Measurements from ENCODE around the gene NPIPA1. TPM values are rescaled to one million over a fixed set of nuclear protein-coding genes. Genes with fewer than 3 reads are reported as not detected.
"Not testable (repeated sequence)": the region's sequence is repeated elsewhere in the genome, so short reads cannot be mapped to it uniquely, and the experiment has no call there.

Gene NPIPA1
- polyA plus RNA-seq, 3 donors = 63.7 TPM; not detected in 2

GRCh38 chr16:14919837-14920600 is 17.2 kb upstream of the NPIPA1 start:
- H3K27me3 ChIP-seq (ENCODE audit: control insufficient read depth in 2 of 2, insufficient read depth in 2 of 2, low read length in 2 of 2); H3K36me3 Mint-ChIP-seq; H3K27ac Mint-ChIP-seq; H3K4me1 Mint-ChIP-seq; H3K4me2 ChIP-seq (replicated peaks; ENCODE audit: extremely low read depth, low read length, poor library complexity, severe bottlenecking); intact Hi-C loops (cut with micrococcal nuclease); H3K27ac ChIP-seq (ENCODE audit: low read depth in 1 of 2, low read length in 2 of 2); H3K4me3 Mint-ChIP-seq; DNase-seq; H3K9ac ChIP-seq (ENCODE audit: insufficient read depth, low read length, poor library complexity, severe bottlenecking); H3K27me3 Mint-ChIP-seq (ENCODE audit: low read depth in 3 of 3); H2AFZ ChIP-seq (ENCODE audit: insufficient read depth, low read depth, low read length, poor library complexity, severe bottlenecking); H3K9me3 Mint-ChIP-seq; H3K4me1 ChIP-seq (ENCODE audit: control insufficient read depth in 1 of 2, insufficient read depth in 2 of 2, low read length in 2 of 2); H3K4me3 ChIP-seq (replicated peaks in 1 of 3; ENCODE audit: low read depth in 2 of 3, low read length in 3 of 3); H3K9me3 ChIP-seq (replicated peaks in 1 of 2; ENCODE audit: control insufficient read depth in 1 of 2, insufficient read depth in 1 of 2, low read length in 2 of 2); H3K36me3 ChIP-seq (replicated peaks in 1 of 2; ENCODE audit: control insufficient read depth in 1 of 2, insufficient read depth in 2 of 2, low read length in 2 of 2); H4K20me1 ChIP-seq (ENCODE audit: insufficient read depth, low read length); H3K79me2 ChIP-seq (ENCODE audit: insufficient read depth, low read length): not testable (repeated sequence)
- WGBS (ENCODE audit: insufficient coverage) = no CpG with 5 or more reads among the region's 41 CpGs

- H3K4me3 Mint-ChIP-seq; H3K4me1 ChIP-seq (ENCODE audit: control insufficient read depth in 1 of 2, insufficient read depth in 2 of 2, low read length in 2 of 2); H3K36me3 ChIP-seq (replicated peaks in 1 of 2; ENCODE audit: control insufficient read depth in 1 of 2, insufficient read depth in 2 of 2, low read length in 2 of 2); intact Hi-C loops (cut with micrococcal nuclease); H3K79me2 ChIP-seq (ENCODE audit: insufficient read depth, low read length); DNase-seq; H2AFZ ChIP-seq (ENCODE audit: insufficient read depth, low read depth, low read length, poor library complexity, severe bottlenecking); H3K36me3 Mint-ChIP-seq; H3K4me2 ChIP-seq (replicated peaks; ENCODE audit: extremely low read depth, low read length, poor library complexity, severe bottlenecking); H3K27ac Mint-ChIP-seq; H4K20me1 ChIP-seq (ENCODE audit: insufficient read depth, low read length); H3K9me3 Mint-ChIP-seq; H3K4me3 ChIP-seq (replicated peaks in 1 of 3; ENCODE audit: low read depth in 2 of 3, low read length in 3 of 3); H3K27me3 Mint-ChIP-seq (ENCODE audit: low read depth in 3 of 3); H3K27me3 ChIP-seq (ENCODE audit: control insufficient read depth in 2 of 2, insufficient read depth in 2 of 2, low read length in 2 of 2); H3K9me3 ChIP-seq (replicated peaks in 1 of 2; ENCODE audit: control insufficient read depth in 1 of 2, insufficient read depth in 1 of 2, low read length in 2 of 2); H3K9ac ChIP-seq (ENCODE audit: insufficient read depth, low read length, poor library complexity, severe bottlenecking); H3K27ac ChIP-seq (ENCODE audit: low read depth in 1 of 2, low read length in 2 of 2); H3K4me1 Mint-ChIP-seq: not testable (repeated sequence)
- no CpG with 5 or more reads among the region's 27 CpGs for WGBS (ENCODE audit: insufficient coverage)
Observed at GRCh38 chr16:14922285-14922684, 15.0 kb upstream of the NPIPA1 start.

GRCh38 chr16:14922968-14923367 is 14.3 kb upstream of the NPIPA1 start:
- not testable (repeated sequence) for H3K4me1 Mint-ChIP-seq
- 100% methylated on average over 3 of the region's 16 CpGs for WGBS (ENCODE audit: insufficient coverage)

GRCh38 chr16:14923394-14924088 is 13.7 kb upstream of the NPIPA1 start:
- H3K27me3 Mint-ChIP-seq (ENCODE audit: low read depth in 3 of 3); H3K4me1 ChIP-seq (ENCODE audit: control insufficient read depth in 1 of 2, insufficient read depth in 2 of 2, low read length in 2 of 2); H3K9me3 Mint-ChIP-seq; H3K4me2 ChIP-seq (replicated peaks; ENCODE audit: extremely low read depth, low read length, poor library complexity, severe bottlenecking); H3K9ac ChIP-seq (ENCODE audit: insufficient read depth, low read length, poor library complexity, severe bottlenecking); DNase-seq; H3K36me3 ChIP-seq (replicated peaks in 1 of 2; ENCODE audit: control insufficient read depth in 1 of 2, insufficient read depth in 2 of 2, low read length in 2 of 2); H3K79me2 ChIP-seq (ENCODE audit: insufficient read depth, low read length); H3K27ac ChIP-seq (ENCODE audit: low read depth in 1 of 2, low read length in 2 of 2); H4K20me1 ChIP-seq (ENCODE audit: insufficient read depth, low read length); H3K4me3 ChIP-seq (replicated peaks in 1 of 3; ENCODE audit: low read depth in 2 of 3, low read length in 3 of 3); H3K27me3 ChIP-seq (ENCODE audit: control insufficient read depth in 2 of 2, insufficient read depth in 2 of 2, low read length in 2 of 2); H3K9me3 ChIP-seq (replicated peaks in 1 of 2; ENCODE audit: control insufficient read depth in 1 of 2, insufficient read depth in 1 of 2, low read length in 2 of 2); H3K36me3 Mint-ChIP-seq; intact Hi-C loops (cut with micrococcal nuclease); H3K4me1 Mint-ChIP-seq; H2AFZ ChIP-seq (ENCODE audit: insufficient read depth, low read depth, low read length, poor library complexity, severe bottlenecking); H3K27ac Mint-ChIP-seq; H3K4me3 Mint-ChIP-seq: not testable (repeated sequence)
- whole genome bisulfite sequencing (ENCODE audit: insufficient coverage) = no CpG with 5 or more reads among the region's 31 CpGs

More at GRCh38 chr16:14922968-14923367, 14.3 kb upstream of the NPIPA1 start:
- H3K4me1 ChIP-seq (ENCODE audit: control insufficient read depth in 1 of 2, insufficient read depth in 2 of 2, low read length in 2 of 2); H3K4me2 ChIP-seq (replicated peaks; ENCODE audit: extremely low read depth, low read length, poor library complexity, severe bottlenecking); H3K79me2 ChIP-seq (ENCODE audit: insufficient read depth, low read length); H3K36me3 ChIP-seq (replicated peaks in 1 of 2; ENCODE audit: control insufficient read depth in 1 of 2, insufficient read depth in 2 of 2, low read length in 2 of 2); DNase-seq; H3K4me3 Mint-ChIP-seq; H3K27me3 Mint-ChIP-seq (ENCODE audit: low read depth in 3 of 3); H3K36me3 Mint-ChIP-seq; H3K9me3 Mint-ChIP-seq; H3K27me3 ChIP-seq (ENCODE audit: control insufficient read depth in 2 of 2, insufficient read depth in 2 of 2, low read length in 2 of 2); H4K20me1 ChIP-seq (ENCODE audit: insufficient read depth, low read length); intact Hi-C loops (cut with micrococcal nuclease); H3K9ac ChIP-seq (ENCODE audit: insufficient read depth, low read length, poor library complexity, severe bottlenecking); H3K4me3 ChIP-seq (replicated peaks in 1 of 3; ENCODE audit: low read depth in 2 of 3, low read length in 3 of 3); H3K27ac Mint-ChIP-seq; H2AFZ ChIP-seq (ENCODE audit: insufficient read depth, low read depth, low read length, poor library complexity, severe bottlenecking); H3K9me3 ChIP-seq (replicated peaks in 1 of 2; ENCODE audit: control insufficient read depth in 1 of 2, insufficient read depth in 1 of 2, low read length in 2 of 2); H3K27ac ChIP-seq (ENCODE audit: low read depth in 1 of 2, low read length in 2 of 2): not testable (repeated sequence)
